Parathyroid adenoma (tissue), 2 donors: ENCODE results near the gene DAPK1.

Experiments used
- H2AFZ ChIP-seq: fragments of 300-600 bp; sonication (generic); one replicate; pipeline ENCODE4 v1.7.0; 2017; ENCODE audit warnings: antibody characterized with exemption, mild to moderate bottlenecking
- H3K27ac ChIP-seq: fragments of 300-600 bp; sonication (generic); one replicate; pipeline ENCODE4 v1.7.0; 2017
- H3K27me3 ChIP-seq: fragments of 300-600 bp; sonication (generic); one replicate; pipeline ENCODE4 v1.7.0; 2017; ENCODE audit warnings: low read length; ENCODE audit not compliant: control insufficient read depth, insufficient read depth
- H3K36me3 ChIP-seq: fragments of 300-600 bp; sonication (generic); one replicate; pipeline ENCODE4 v1.7.0; 2017; ENCODE audit warnings: low read length; ENCODE audit not compliant: control insufficient read depth, insufficient read depth
- H3K4me1 ChIP-seq: fragments of 300-600 bp; sonication (generic); one replicate; pipeline ENCODE4 v1.7.0; 2017; ENCODE audit warnings: control low read depth
- H3K4me2 ChIP-seq: fragments of 300-600 bp; sonication (generic); one replicate; pipeline ENCODE4 v1.7.0; 2017; ENCODE audit warnings: low read length
- H3K4me3 ChIP-seq: fragments of 300-600 bp; sonication (generic); one replicate; pipeline ENCODE4 v1.7.0; 2017; ENCODE audit warnings: low read depth, low read length
- H3K79me2 ChIP-seq: fragments of 300-600 bp; sonication (generic); one replicate; pipeline ENCODE4 v1.7.0; 2017; ENCODE audit warnings: control low read depth
- H3K9ac ChIP-seq: fragments of 300-600 bp; sonication (generic); one replicate; pipeline ENCODE4 v1.7.0; 2017; ENCODE audit warnings: mild to moderate bottlenecking
- H3K9me3 ChIP-seq: fragments of 300-600 bp; sonication (generic); one replicate; pipeline ENCODE4 v1.7.0; 2017; ENCODE audit warnings: low read length; ENCODE audit not compliant: control insufficient read depth
- TF ChIP-seq, protein P1 (sequence below): fragments of 300-600 bp; sonication (generic); IDR thresholded peaks from one replicate; pipeline ENCODE4 v1.7.0; 2017; ENCODE audit warnings: antibody characterized with exemption, mild to moderate bottlenecking
- donor health status: primary hyperparathyroidism.

The DAPK1 gene

DNA sequence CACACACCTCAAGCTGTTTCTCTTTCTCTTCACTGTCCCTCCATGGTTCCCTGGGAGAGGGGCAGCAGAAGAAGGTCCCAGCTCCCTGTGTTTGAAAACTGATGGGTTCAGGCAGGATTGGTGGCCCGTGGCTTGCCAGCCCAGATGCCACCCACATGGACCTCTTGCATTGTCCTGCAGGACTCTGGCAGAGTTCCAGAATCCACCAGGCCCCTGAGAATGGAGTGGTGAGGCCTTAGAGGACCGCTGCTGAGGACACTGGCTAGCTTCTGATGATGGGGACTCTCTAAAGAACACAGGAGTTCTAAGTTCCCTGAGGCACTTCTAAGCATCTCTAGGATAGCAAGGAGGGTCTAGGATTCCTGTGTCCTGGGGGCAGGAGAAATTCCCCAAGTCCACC, 253.1 kb downstream of the DAPK1 start:
- H3K4me3 ChIP-seq = no peak overlapping the region
- H3K9ac ChIP-seq = no peak overlapping the region
- no peaks in the 10 kb centered on the region for H3K27me3 ChIP-seq
- H3K4me1 ChIP-seq = no peaks in the 10 kb centered on the region
- H2AFZ ChIP-seq = no peak overlapping the region
- TF ChIP-seq, protein P1, sequence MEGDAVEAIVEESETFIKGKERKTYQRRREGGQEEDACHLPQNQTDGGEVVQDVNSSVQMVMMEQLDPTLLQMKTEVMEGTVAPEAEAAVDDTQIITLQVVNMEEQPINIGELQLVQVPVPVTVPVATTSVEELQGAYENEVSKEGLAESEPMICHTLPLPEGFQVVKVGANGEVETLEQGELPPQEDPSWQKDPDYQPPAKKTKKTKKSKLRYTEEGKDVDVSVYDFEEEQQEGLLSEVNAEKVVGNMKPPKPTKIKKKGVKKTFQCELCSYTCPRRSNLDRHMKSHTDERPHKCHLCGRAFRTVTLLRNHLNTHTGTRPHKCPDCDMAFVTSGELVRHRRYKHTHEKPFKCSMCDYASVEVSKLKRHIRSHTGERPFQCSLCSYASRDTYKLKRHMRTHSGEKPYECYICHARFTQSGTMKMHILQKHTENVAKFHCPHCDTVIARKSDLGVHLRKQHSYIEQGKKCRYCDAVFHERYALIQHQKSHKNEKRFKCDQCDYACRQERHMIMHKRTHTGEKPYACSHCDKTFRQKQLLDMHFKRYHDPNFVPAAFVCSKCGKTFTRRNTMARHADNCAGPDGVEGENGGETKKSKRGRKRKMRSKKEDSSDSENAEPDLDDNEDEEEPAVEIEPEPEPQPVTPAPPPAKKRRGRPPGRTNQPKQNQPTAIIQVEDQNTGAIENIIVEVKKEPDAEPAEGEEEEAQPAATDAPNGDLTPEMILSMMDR = no peak
- H3K79me2 ChIP-seq = no peaks in the 10 kb centered on the region
- no peaks in the 10 kb centered on the region for H3K36me3 ChIP-seq
- no peaks in the 10 kb centered on the region for H3K9me3 ChIP-seq
- no peak overlapping the region for H3K27ac ChIP-seq
- no peak overlapping the region for H3K4me2 ChIP-seq

DNA sequence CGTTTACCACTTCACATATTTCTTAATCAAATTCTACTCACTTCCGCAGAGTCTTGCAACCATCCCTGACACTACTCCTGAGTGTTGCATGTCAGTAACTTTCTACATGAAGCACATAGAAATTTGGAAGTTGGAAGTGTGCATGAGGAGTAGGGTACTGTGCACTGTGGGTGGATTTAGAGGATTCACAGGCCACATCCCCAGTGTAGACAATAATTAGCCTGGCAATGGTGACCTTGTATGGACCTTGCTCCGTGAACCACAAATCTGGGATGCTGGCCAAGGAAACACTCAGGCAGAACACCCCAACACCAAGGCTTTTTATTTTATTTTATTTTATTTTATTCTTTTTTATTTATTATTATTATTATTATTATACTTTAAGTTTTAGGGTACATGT, 253.8 kb downstream of the DAPK1 start:
- Histone ChIP-seq H3K27ac (no peak overlapping the region), H3K79me2 (no peaks in the 10 kb centered on the region), H3K9ac (no peak overlapping the region), H3K4me1 (no peaks in the 10 kb centered on the region), H3K4me2 (no peak overlapping the region), H3K9me3 (no peaks in the 10 kb centered on the region), H3K27me3 (no peaks in the 10 kb centered on the region), H3K4me3 (no peak overlapping the region), H2AFZ (no peak overlapping the region), H3K36me3 (no peaks in the 10 kb centered on the region)
- TF ChIP-seq, protein P1 = no peak

DNA sequence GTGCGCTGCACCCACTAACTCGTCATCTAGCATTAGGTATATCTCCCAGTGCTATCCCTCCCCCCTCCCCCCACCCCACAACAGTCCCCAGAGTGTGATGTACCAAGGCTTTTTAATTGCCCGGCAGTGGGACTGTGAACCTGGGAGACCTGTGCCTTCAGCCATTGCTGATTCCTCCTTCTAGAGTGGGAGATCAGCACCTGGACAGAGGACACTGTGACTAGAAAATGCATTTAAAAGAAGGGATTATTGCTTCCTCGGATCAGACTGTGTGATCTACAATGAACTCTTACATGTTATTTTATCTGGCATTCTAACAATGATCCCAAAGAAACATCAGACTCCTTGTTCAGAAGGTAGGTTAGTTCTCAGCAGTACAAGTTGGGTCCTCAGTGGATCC, 254.2 kb downstream of the DAPK1 start:
- no peak overlapping the region for H3K9ac ChIP-seq
- no peaks in the 10 kb centered on the region for H3K27me3 ChIP-seq
- H3K27ac ChIP-seq = no peak overlapping the region
- no peak overlapping the region for H2AFZ ChIP-seq
- no peak overlapping the region for H3K4me3 ChIP-seq
- H3K4me1 ChIP-seq = no peaks in the 10 kb centered on the region
- H3K9me3 ChIP-seq = no peaks in the 10 kb centered on the region
- H3K36me3 ChIP-seq = no peaks in the 10 kb centered on the region
- no peaks in the 10 kb centered on the region for H3K79me2 ChIP-seq
- TF ChIP-seq, protein P1 = no peak
- H3K4me2 ChIP-seq = no peak overlapping the region

DNA sequence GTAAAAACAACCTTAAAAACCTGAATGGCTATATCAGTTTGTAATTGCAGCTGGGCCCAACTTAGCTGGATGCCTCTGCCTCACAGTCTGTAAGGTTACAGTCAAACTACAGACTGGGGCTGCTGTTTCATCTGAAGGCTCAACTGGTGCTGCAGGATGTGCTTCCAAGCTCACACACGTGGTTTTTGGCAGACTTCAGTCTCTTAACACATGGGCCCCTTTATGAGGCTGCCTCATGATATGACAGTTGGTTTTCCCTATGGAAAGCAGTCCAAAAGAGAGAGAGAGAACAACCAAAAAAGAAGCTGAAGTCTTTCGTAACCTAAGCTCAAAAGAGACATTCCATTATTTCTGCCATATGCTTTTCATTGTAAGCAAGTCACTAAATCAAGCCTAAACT, 255.6 kb downstream of the DAPK1 start:
- no peaks in the 10 kb centered on the region for H3K4me1 ChIP-seq
- H3K4me2 ChIP-seq = no peak overlapping the region
- no peak overlapping the region for H3K27ac ChIP-seq
- no peak overlapping the region for H3K4me3 ChIP-seq
- H3K9ac ChIP-seq = no peak overlapping the region
- no peaks in the 10 kb centered on the region for H3K9me3 ChIP-seq
- H3K79me2 ChIP-seq = no peaks in the 10 kb centered on the region
- TF ChIP-seq, protein P1 = no peak
- no peak overlapping the region for H2AFZ ChIP-seq
- no peaks in the 10 kb centered on the region for H3K36me3 ChIP-seq
- H3K27me3 ChIP-seq = no peaks in the 10 kb centered on the region
